ENCODE measurements around the gene MCUB.

Gene MCUB

GRCh38 chr4:109730619-109731545, 170.8 kb downstream of the MCUB start:
- no peak for FAIRE-seq

DNA sequence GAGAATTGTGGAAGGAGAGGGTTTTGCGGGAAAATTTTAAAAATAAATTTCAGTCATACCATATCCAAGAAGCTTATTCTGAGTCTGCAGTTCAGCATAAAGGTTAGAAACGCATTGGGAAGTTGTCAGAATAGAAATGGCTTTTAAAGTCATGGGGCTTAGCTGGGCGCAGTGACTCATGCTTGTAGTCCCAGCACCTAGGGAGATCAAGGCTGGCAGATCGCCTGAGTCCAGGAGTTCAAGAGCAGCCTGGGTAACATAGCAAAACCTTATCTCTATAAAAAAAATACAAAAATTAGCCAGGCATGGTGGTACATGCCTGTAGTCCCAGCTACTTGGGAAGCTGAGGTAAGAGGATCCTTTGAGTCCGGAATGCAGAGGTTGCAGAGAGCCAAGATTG, 173.7 kb downstream of the MCUB start:
- FAIRE-seq = no peak

- no peak for FAIRE-seq
Observed at GRCh38 chr4:109735566-109736365, 175.7 kb downstream of the MCUB start.
